ENCODE data around the gene SLF1. TPM values are rescaled to one million over a fixed set of nuclear protein-coding genes. Genes with fewer than 3 reads are reported as not detected.
A peak's percentile ranks its signal among the peaks of the same experiment; 100 is the strongest.

The SLF1 gene
- total and polyA plus RNA-seq, 9 donors: 2.4 to 11.2 (median 4.9) TPM

GRCh38 chr5:94615862-94616261 is 2.6 kb upstream of the SLF1 start:
- intact Hi-C loops (cut with DNase I): no loop called here
- WGBS, 3 donors: 94 to 97% (median 95%) methylated on average over 3 of the region's 3 CpGs

GRCh38 chr5:94618029-94618492 is 408 bp upstream of the SLF1 start:
- H3K27ac ChIP-seq: no peak overlapping the region
- no peaks in the 10 kb centered on the region for H3K9me3 ChIP-seq
- WGBS, 3 donors: 0 to 1% (median 1%) methylated on average over 23 of the region's 23 CpGs
- peak overlapping the region; percentile 79 for H3K4me3 ChIP-seq
- no peaks in the 10 kb centered on the region for H3K36me3 ChIP-seq
- intact Hi-C loops (cut with DNase I): no loop called here
- no peak for TF ChIP-seq EP300 (IDR thresholded peaks at IDR 0.05)
- TF ChIP-seq POLR2A (IDR thresholded peaks at IDR 0.05): no peak
- no peak for TF ChIP-seq CTCF (IDR thresholded peaks at IDR 0.05)
- no peaks in the 10 kb centered on the region for H3K4me1 ChIP-seq (ENCODE audit: insufficient read depth)
- peak in 4 of 5 donors; percentile 26 to 65 (median 41) for DNase-seq
- no peaks in the 10 kb centered on the region for H3K27me3 ChIP-seq

More at GRCh38 chr5:94615862-94616261, 2.6 kb upstream of the SLF1 start:
- Histone ChIP-seq H3K4me3 (no peak overlapping the region), H3K27ac (no peak overlapping the region), H3K9me3 (no peaks in the 10 kb centered on the region), H3K4me1 (ENCODE audit: insufficient read depth) (no peaks in the 10 kb centered on the region), H3K27me3 (no peaks in the 10 kb centered on the region), H3K36me3 (no peaks in the 10 kb centered on the region)
- no peak for DNase-seq
- TF ChIP-seq EP300 (IDR thresholded peaks at IDR 0.05): no peak
- no peak for TF ChIP-seq CTCF (IDR thresholded peaks at IDR 0.05)
- no peak for TF ChIP-seq POLR2A (IDR thresholded peaks at IDR 0.05)

- Histone ChIP-seq H3K4me1 (ENCODE audit: insufficient read depth) (no peaks in the 10 kb centered on the region), H3K27me3 (no peaks in the 10 kb centered on the region), H3K36me3 (no peaks in the 10 kb centered on the region), H3K4me3 (no peak overlapping the region), H3K27ac (no peak overlapping the region), H3K9me3 (no peaks in the 10 kb centered on the region)
- WGBS, 3 donors: 94 to 96% (median 95%) methylated on average over 5 of the region's 5 CpGs
- TF ChIP-seq POLR2A (IDR thresholded peaks at IDR 0.05): no peak
- TF ChIP-seq EP300 (IDR thresholded peaks at IDR 0.05): no peak
- TF ChIP-seq CTCF (IDR thresholded peaks at IDR 0.05): no peak
- no peak for DNase-seq
- intact Hi-C loops (cut with DNase I): no loop called here
Measured at GRCh38 chr5:94620256-94620655, 1.8 kb downstream of the SLF1 start.

DNA sequence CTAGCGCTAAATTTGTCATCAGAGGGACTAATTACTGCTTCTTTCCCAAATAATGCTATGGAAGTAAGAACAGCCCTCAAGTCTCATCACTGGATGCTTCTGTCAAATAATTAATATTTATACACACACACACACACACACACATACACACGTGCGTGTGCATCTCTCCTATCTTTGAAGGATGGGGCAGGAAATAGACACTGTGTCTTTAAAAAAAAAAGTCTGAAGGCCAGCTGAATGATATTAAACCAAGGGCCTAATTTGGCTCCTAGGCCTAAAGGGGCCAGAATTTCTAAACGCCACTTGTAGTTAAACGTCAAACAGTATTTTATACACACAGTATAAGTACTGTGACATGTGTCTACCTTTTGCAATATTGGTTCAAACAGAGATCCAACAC is 3.3 kb downstream of the SLF1 start:
- Histone ChIP-seq H3K36me3 (no peaks in the 10 kb centered on the region), H3K9me3 (no peaks in the 10 kb centered on the region), H3K4me1 (ENCODE audit: insufficient read depth) (no peaks in the 10 kb centered on the region), H3K4me3 (no peak overlapping the region), H3K27ac (no peak overlapping the region), H3K27me3 (no peaks in the 10 kb centered on the region)
- intact Hi-C loops (cut with DNase I): no loop called here
- TF ChIP-seq CTCF (IDR thresholded peaks at IDR 0.05) (no peak), POLR2A (IDR thresholded peaks at IDR 0.05) (no peak), EP300 (IDR thresholded peaks at IDR 0.05) (no peak)
- no peak for DNase-seq
- 53 to 62% (median 57%) methylated on average over 5 of the region's 5 CpGs for WGBS, 3 donors

Measured in ovary (tissue), 9 donors.